ENCODE measurements around the gene SCRN2. TPM values are rescaled to one million over a fixed set of nuclear protein-coding genes. Genes with fewer than 3 reads are reported as not detected.
A peak's percentile ranks its signal among the peaks of the same experiment; 100 is the strongest.

The SCRN2 gene
- total RNA-seq, 1 donor from 2014 or later: 44.8 TPM

- H3K36me3 Mint-ChIP-seq (ENCODE audit: low read depth, unreplicated experiment): no peaks in the 10 kb centered on the region
- H3K27ac Mint-ChIP-seq (ENCODE audit: unreplicated experiment): no peak overlapping the region
- TF ChIP-seq CTCF (IDR thresholded peaks at IDR 0.05; ENCODE audit: unreplicated experiment): no peak
- no peak overlapping the region for H3K4me3 Mint-ChIP-seq (ENCODE audit: unreplicated experiment)
- H3K4me1 Mint-ChIP-seq (ENCODE audit: unreplicated experiment): no peaks in the 10 kb centered on the region
- H3K27me3 Mint-ChIP-seq (ENCODE audit: unreplicated experiment): peaks cover 9% of the 10 kb centered on the region
- no peaks in the 10 kb centered on the region for H3K9me3 Mint-ChIP-seq (ENCODE audit: unreplicated experiment)
- DNase-seq (ENCODE audit: low spot score): no peak
Measured at GRCh38 chr17:47797797-47798196, 43.3 kb downstream of the SCRN2 start.

- Mint-ChIP-seq H3K9me3 (ENCODE audit: unreplicated experiment) (no peaks in the 10 kb centered on the region), H3K27me3 (ENCODE audit: unreplicated experiment) (peaks cover 13% of the 10 kb centered on the region), H3K27ac (ENCODE audit: unreplicated experiment) (no peak overlapping the region), H3K4me1 (ENCODE audit: unreplicated experiment) (peaks cover 6% of the 10 kb centered on the region), H3K36me3 (ENCODE audit: low read depth, unreplicated experiment) (no peaks in the 10 kb centered on the region), H3K4me3 (ENCODE audit: unreplicated experiment) (no peak overlapping the region)
- DNase-seq (ENCODE audit: low spot score): no peak
- no peak for TF ChIP-seq CTCF (IDR thresholded peaks at IDR 0.05; ENCODE audit: unreplicated experiment)
Measured at GRCh38 chr17:47792979-47793378, 48.1 kb downstream of the SCRN2 start.

GRCh38 chr17:47792457-47792856, 48.6 kb downstream of the SCRN2 start:
- Mint-ChIP-seq H3K9me3 (ENCODE audit: unreplicated experiment) (no peaks in the 10 kb centered on the region), H3K27ac (ENCODE audit: unreplicated experiment) (no peak overlapping the region)
- no peak for TF ChIP-seq CTCF (IDR thresholded peaks at IDR 0.05; ENCODE audit: unreplicated experiment)

GRCh38 chr17:47791025-47791424, 50.0 kb downstream of the SCRN2 start:
- Mint-ChIP-seq H3K27ac (ENCODE audit: unreplicated experiment) (no peak overlapping the region), H3K4me3 (ENCODE audit: unreplicated experiment) (no peak overlapping the region), H3K36me3 (ENCODE audit: low read depth, unreplicated experiment) (no peaks in the 10 kb centered on the region), H3K4me1 (ENCODE audit: unreplicated experiment) (peaks cover 6% of the 10 kb centered on the region), H3K27me3 (ENCODE audit: unreplicated experiment) (peaks cover 10% of the 10 kb centered on the region), H3K9me3 (ENCODE audit: unreplicated experiment) (no peaks in the 10 kb centered on the region)
- no peak for DNase-seq (ENCODE audit: low spot score)
- TF ChIP-seq CTCF (IDR thresholded peaks at IDR 0.05; ENCODE audit: unreplicated experiment): no peak

More at GRCh38 chr17:47792457-47792856, 48.6 kb downstream of the SCRN2 start:
- Mint-ChIP-seq H3K36me3 (ENCODE audit: low read depth, unreplicated experiment) (no peaks in the 10 kb centered on the region), H3K27me3 (ENCODE audit: unreplicated experiment) (peaks cover 12% of the 10 kb centered on the region), H3K4me3 (ENCODE audit: unreplicated experiment) (no peak overlapping the region), H3K4me1 (ENCODE audit: unreplicated experiment) (peaks cover 6% of the 10 kb centered on the region)
- no peak for DNase-seq (ENCODE audit: low spot score)

GRCh38 chr17:47789611-47790561, 51.2 kb downstream of the SCRN2 start:
- H3K27me3 Mint-ChIP-seq (ENCODE audit: unreplicated experiment): peaks cover 9% of the 10 kb centered on the region
- peak; percentile 65 for DNase-seq (ENCODE audit: low spot score)
- H3K4me1 Mint-ChIP-seq (ENCODE audit: unreplicated experiment): peaks cover 6% of the 10 kb centered on the region
- no peaks in the 10 kb centered on the region for H3K36me3 Mint-ChIP-seq (ENCODE audit: low read depth, unreplicated experiment)
- TF ChIP-seq CTCF (IDR thresholded peaks at IDR 0.05; ENCODE audit: unreplicated experiment): no peak
- H3K4me3 Mint-ChIP-seq (ENCODE audit: unreplicated experiment): no peak overlapping the region
- H3K9me3 Mint-ChIP-seq (ENCODE audit: unreplicated experiment): no peaks in the 10 kb centered on the region
- H3K27ac Mint-ChIP-seq (ENCODE audit: unreplicated experiment): no peak overlapping the region
